Transverse colon (tissue), 4 donors: ENCODE results near the gene MEGF11. TPM values are rescaled to one million over a fixed set of nuclear protein-coding genes. Genes with fewer than 3 reads are reported as not detected.

ENCODE experiments used
- DNase-seq: peaks from one replicate; pipeline ENCODE4 v3.0.0-alpha.2; 2019
- H3K27ac ChIP-seq, 4 donors: fragments of 200-600 bp; sonication (generic); 2 replicates each; pipeline ENCODE4 v1.5.1; 2016 to 2018; ENCODE audit warnings: inconsistent platforms in 4 of 4
- H3K27me3 ChIP-seq: fragments of 200-600 bp; sonication (generic); 2 replicates; pipeline ENCODE4 v1.5.1; 2017; ENCODE audit warnings: inconsistent platforms
- H3K36me3 ChIP-seq, 4 donors: fragments of 200-600 bp; sonication (generic); 2 replicates each; pipeline ENCODE4 v1.5.1; 2017 to 2019; ENCODE audit warnings: inconsistent platforms in 4 of 4
- H3K4me1 ChIP-seq, 4 donors: fragments of 200-600 bp; sonication (generic); 2 replicates each; pipeline ENCODE4 v1.5.1; 2017 to 2020; ENCODE audit warnings: inconsistent platforms in 4 of 4
- H3K4me3 ChIP-seq, 4 donors: fragments of 200-600 bp; sonication (generic); 1 replicate in 1 of 4; 2 replicates in 3 of 4; pipeline versions ENCODE4 v1.5.1 to v1.6.1; 2017 to 2019; ENCODE audit warnings: inconsistent platforms in 4 of 4
- H3K9me3 ChIP-seq, 2 donors: fragments of 200-600 bp; sonication (generic); 2 replicates each; pipeline ENCODE4 v1.5.1; 2017 to 2019; ENCODE audit warnings: inconsistent platforms in 2 of 2
- EP300 ChIP-seq: sonication (generic); formaldehyde crosslinking; IDR thresholded peaks from one replicate; pipeline ENCODE4 v1.6.1; 2017; ENCODE audit warnings: antibody characterized with exemption, low read depth
- POLR2A ChIP-seq: fragments of 450-650 bp; IDR thresholded peaks from one replicate; pipeline ENCODE4 v1.6.1; 2016; ENCODE audit warnings: antibody characterized with exemption, mild to moderate bottlenecking, moderate library complexity
- POLR2AphosphoS5 ChIP-seq, 3 donors: sonication (generic); formaldehyde crosslinking; IDR thresholded peaks; one replicate each; pipeline ENCODE4 v1.6.1; 2016; ENCODE audit warnings: antibody characterized with exemption in 3 of 3
- WGBS, 2 donors: methylation state at CpG; one replicate each; pipeline ENCODE4 v1.1.5; 2018; ENCODE audit warnings: low coverage in 1 of 2; 5-methylcytosine and 5-hydroxymethylcytosine counted together
- in situ Hi-C, 4 donors: fragments of 200-750 bp; cut with MboI; loops; one replicate each; pipeline versions ENCODE4 v1.15.0 to v1.15.1; 2017; ENCODE audit warnings: low sequenced_read_pairs in 3 of 4, low pct_ligation_motif_present in 1 of 4, low pct_unique_long_range_greater_than_20kb in 1 of 4
- intact Hi-C: fragments of 100-400 bp; cut with DNase I; formaldehyde crosslinking; loops from one replicate; pipeline ENCODE4 v1.15.1; 2023; ENCODE audit warnings: low total_unique reads
- total RNA-seq, 4 donors: library from RNA; depleted of rRNA; stranded (reverse); fragments of >200 nt; gene quantifications; one replicate each; pipeline ENCODE4 v1.1.0, GENCODE V29; 2016
- TF ChIP-seq, protein P1 (sequence below), 5 experiments: fragments of 200-600 bp in 3 of 5; fragments of 450-650 bp in 2 of 5; sonication (generic) in 3 of 5; IDR thresholded peaks; 1 replicate in 2 of 5; 2 replicates in 3 of 5; pipeline ENCODE4 v1.5.1; 2016 to 2017; ENCODE audit warnings: antibody characterized with exemption in 5 of 5, inconsistent platforms in 3 of 5, mild to moderate bottlenecking in 2 of 5, moderate library complexity in 1 of 5

The MEGF11 gene
- total RNA-seq, 4 donors from 2014 or later: 0.16 TPM; not detected in 3

DNA sequence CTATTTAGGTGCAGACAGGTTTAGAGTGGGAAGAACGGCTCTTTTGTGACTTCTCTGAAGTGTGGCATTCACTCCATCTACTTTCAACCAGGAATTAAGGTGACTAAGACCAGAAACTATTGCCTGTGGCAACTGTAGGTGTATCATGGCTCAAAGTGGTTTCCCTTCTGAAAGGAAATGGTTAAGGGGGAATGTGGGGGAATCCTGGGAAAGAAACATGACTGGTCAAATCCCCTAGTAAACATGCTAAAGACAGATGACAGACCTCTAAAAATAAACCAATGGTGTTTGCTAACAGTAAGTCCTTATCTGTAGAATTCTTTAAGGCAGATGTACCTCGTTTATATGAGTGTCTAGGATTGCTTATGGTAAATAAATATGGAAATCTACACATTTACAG, 56.9 kb downstream of the MEGF11 start:
- Histone ChIP-seq H3K27me3 (peaks cover 3% of the 10 kb centered on the region), H3K9me3 (no peaks in the 10 kb centered on the region), H3K4me1 (no peaks in the 10 kb centered on the region), H3K36me3 (no peaks in the 10 kb centered on the region), H3K4me3 (no peak overlapping the region), H3K27ac (no peak overlapping the region)
- 20 to 25% methylated on average over 2 of the region's 2 CpGs for WGBS, 2 donors
- DNase-seq: no peak
- in situ Hi-C loops (loop anchor here in 3 of 4 donors (25.0 kb wide), 2 partner anchors 209 to 559 kb away; no protein-coding TSS in a partner anchor), intact Hi-C loops (no loop called here)
- TF ChIP-seq, protein P1, sequence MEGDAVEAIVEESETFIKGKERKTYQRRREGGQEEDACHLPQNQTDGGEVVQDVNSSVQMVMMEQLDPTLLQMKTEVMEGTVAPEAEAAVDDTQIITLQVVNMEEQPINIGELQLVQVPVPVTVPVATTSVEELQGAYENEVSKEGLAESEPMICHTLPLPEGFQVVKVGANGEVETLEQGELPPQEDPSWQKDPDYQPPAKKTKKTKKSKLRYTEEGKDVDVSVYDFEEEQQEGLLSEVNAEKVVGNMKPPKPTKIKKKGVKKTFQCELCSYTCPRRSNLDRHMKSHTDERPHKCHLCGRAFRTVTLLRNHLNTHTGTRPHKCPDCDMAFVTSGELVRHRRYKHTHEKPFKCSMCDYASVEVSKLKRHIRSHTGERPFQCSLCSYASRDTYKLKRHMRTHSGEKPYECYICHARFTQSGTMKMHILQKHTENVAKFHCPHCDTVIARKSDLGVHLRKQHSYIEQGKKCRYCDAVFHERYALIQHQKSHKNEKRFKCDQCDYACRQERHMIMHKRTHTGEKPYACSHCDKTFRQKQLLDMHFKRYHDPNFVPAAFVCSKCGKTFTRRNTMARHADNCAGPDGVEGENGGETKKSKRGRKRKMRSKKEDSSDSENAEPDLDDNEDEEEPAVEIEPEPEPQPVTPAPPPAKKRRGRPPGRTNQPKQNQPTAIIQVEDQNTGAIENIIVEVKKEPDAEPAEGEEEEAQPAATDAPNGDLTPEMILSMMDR (IDR thresholded peaks at IDR 0.05): no peak
- no peak for TF ChIP-seq POLR2A
- no peak for TF ChIP-seq POLR2AphosphoS5 (IDR thresholded peaks at IDR 0.05)

DNA sequence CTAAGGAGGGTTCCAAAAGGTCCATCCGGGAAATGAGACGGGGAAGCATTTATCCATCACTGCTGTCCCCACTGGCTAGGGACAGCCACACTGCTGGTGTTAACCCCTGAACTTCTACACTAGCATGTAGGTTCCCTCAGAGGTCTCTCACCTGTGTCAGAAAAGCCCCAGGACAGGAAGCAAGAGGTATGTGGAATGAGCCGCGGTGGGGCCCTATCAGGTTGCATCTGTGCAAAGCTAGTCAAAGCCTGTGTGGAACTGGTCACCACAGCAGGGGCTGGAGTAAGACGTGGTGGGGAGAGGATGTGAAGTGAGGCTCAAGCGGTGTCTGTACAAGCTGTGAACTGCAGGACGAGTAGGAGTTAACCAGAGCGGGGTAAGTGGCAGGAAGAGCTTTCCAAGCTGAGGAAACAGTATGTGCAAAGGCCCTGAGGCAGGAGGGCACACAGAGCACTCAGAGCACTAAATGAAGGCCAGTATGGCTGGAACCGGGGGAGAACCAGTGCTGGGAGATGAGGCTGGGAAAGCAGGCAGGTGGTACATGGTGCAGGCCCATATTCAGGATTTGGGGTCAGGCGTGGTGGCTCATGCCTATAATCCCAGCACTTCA, 57.8 kb downstream of the MEGF11 start:
- intact Hi-C loops (no loop called here), in situ Hi-C loops (loop anchor here in 3 of 4 donors (25.0 kb wide), 2 partner anchors 208 to 558 kb away; no protein-coding TSS in a partner anchor)
- WGBS, 2 donors: 80 to 87% methylated on average over 6 to 10 of the region's 10 CpGs

DNA sequence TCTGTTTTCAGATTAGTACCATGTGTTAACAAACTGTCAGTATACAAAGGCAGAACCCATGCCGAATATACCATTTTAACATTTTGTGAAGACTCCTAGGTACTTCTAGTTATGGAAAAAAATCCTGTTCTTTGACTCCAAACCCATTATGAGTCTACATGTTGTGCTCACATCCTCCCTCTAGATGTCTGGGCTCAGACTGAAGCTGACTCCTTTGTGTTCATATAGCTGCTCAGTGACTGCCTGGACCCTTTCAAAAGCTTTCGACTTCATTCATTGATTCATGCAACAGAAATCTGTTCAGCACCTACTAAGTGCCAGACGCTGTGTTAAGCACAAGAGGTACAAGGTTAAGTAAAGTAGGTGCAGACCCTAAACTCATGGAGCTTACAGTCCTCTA, 60.5 kb downstream of the MEGF11 start:
- H3K9me3 ChIP-seq: no peaks in the 10 kb centered on the region
- TF ChIP-seq, protein P1 (IDR thresholded peaks at IDR 0.05): no peak
- TF ChIP-seq POLR2AphosphoS5 (IDR thresholded peaks at IDR 0.05) (no peak), POLR2A (no peak)
- no peaks in the 10 kb centered on the region for H3K4me1 ChIP-seq
- intact Hi-C loops: no loop called here
- no peak for DNase-seq
- H3K36me3 ChIP-seq: no peaks in the 10 kb centered on the region
- peaks cover 6% of the 10 kb centered on the region for H3K27me3 ChIP-seq
- H3K27ac ChIP-seq: no peak overlapping the region
- H3K4me3 ChIP-seq: no peak overlapping the region
- WGBS, 2 donors: 90 to 91% methylated on average over 3 of the region's 3 CpGs
- in situ Hi-C loops: loop anchor here in 3 of 4 donors (25.0 kb wide), 2 partner anchors 206 to 556 kb away; no protein-coding TSS in a partner anchor

More for the DNA sequence above, 57.8 kb downstream of the MEGF11 start:
- no peak overlapping the region for H3K27ac ChIP-seq
- H3K9me3 ChIP-seq: no peaks in the 10 kb centered on the region
- H3K27me3 ChIP-seq: peaks cover 6% of the 10 kb centered on the region
- no peak overlapping the region for H3K4me3 ChIP-seq
- DNase-seq: no peak
- H3K4me1 ChIP-seq: no peaks in the 10 kb centered on the region
- no peaks in the 10 kb centered on the region for H3K36me3 ChIP-seq
- TF ChIP-seq POLR2A: no peak
- TF ChIP-seq EP300: no peak
- no peak for TF ChIP-seq POLR2AphosphoS5 (IDR thresholded peaks at IDR 0.05)
- TF ChIP-seq, protein P1 (IDR thresholded peaks at IDR 0.05): no peak

DNA sequence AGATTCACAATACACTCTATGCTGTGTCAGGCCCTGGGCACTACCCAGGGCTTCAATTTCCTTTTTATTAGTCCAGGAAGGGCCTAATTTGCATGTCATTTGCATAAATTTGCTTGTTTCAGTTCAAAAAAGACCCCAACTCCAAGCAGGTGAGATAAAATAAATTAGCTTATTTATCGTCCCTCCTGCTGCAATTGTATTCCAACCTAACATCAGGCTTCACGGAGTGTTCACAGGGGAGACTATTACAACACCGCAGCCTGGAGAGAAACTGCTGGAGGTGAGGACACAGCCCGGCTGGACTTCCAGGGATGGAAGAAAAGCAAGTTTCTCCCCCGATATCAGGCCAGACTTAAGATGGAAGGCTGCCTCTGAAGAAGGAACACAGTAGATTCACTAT, 62.8 kb downstream of the MEGF11 start:
- Histone ChIP-seq H3K4me1 (no peaks in the 10 kb centered on the region), H3K36me3 (no peaks in the 10 kb centered on the region), H3K9me3 (no peaks in the 10 kb centered on the region), H3K27ac (no peak overlapping the region), H3K27me3 (peaks cover 6% of the 10 kb centered on the region), H3K4me3 (no peak overlapping the region)
- WGBS, 2 donors: 74 to 100% methylated on average over 1 to 5 of the region's 5 CpGs
- intact Hi-C loops (no loop called here), in situ Hi-C loops (loop anchor here in 3 of 4 donors (25.0 kb wide), 2 partner anchors 203 to 553 kb away; no protein-coding TSS in a partner anchor)
- no peak for TF ChIP-seq EP300
- no peak for TF ChIP-seq POLR2A
- TF ChIP-seq POLR2AphosphoS5 (IDR thresholded peaks at IDR 0.05): no peak
- TF ChIP-seq, protein P1 (IDR thresholded peaks at IDR 0.05): no peak
- DNase-seq: no peak
